GM10266 (cell line): ENCODE data around the gene TAGAP.
A peak's percentile ranks its signal among the peaks of the same experiment; 100 is the strongest.

Experiments
- DNase-seq: peaks from one replicate; pipeline ENCODE4 v3.0.0; 2012; ENCODE audit errors: extremely low spot score
- TF ChIP-seq, protein P1 (sequence below): IDR thresholded peaks from 2 replicates; pipeline ENCODE4 v1.5.1; 2012; ENCODE audit warnings: mild to moderate bottlenecking, low read depth; ENCODE audit not compliant: control insufficient read depth, insufficient read depth; ENCODE audit errors: missing control alignments

TAGAP gene

DNA sequence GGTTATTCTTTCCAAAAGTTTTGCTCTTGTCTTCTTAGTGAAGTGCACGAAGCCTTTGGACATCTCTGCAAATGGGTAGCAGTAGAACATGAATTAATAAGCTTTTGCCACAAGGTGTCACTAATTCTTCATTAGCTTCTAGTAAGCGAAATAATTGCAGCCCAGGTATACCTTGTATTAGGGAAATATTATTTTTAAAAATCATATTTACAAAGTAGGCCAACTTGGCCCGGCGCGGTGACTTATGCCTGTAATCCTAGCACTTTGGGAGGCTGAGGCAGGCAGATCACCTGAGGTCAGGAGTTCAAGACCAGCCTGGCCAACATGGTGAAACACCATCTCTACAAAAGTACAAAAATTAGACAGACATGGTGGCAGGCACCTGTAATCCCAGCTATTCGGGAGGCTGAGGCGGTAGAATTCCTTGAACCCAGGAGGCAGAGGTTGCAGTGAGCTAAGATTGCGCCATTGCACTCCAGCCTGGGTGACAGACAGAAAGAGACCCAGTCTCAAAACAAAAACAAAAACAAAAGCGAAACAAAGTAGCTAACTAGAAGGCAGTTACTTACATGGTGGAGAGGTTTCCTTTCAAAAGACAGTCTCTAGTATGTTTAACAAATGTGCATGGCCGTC, 36.0 kb downstream of the TAGAP start:
- peak; percentile 52 for DNase-seq

DNA sequence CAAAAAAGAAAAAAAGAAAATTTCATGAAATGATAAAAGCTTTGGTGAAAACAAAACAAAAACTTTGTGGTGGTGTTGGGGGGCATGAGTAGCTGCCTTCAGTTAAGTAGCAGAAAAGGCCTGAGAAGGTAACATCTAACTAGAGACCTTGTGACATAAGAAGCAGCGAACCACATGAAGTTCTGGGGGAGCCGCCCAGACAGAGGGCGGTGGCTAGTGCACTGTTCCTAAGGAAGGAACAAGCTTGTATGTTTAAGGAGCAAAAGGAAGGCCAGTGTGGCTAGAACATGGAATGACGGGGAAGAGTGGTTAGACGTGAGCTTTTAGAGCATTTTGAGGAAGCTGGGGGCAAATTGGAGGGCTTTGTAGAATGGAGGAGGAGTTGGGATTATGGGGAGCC, 37.3 kb downstream of the TAGAP start:
- no peak for DNase-seq
- TF ChIP-seq, protein P1, sequence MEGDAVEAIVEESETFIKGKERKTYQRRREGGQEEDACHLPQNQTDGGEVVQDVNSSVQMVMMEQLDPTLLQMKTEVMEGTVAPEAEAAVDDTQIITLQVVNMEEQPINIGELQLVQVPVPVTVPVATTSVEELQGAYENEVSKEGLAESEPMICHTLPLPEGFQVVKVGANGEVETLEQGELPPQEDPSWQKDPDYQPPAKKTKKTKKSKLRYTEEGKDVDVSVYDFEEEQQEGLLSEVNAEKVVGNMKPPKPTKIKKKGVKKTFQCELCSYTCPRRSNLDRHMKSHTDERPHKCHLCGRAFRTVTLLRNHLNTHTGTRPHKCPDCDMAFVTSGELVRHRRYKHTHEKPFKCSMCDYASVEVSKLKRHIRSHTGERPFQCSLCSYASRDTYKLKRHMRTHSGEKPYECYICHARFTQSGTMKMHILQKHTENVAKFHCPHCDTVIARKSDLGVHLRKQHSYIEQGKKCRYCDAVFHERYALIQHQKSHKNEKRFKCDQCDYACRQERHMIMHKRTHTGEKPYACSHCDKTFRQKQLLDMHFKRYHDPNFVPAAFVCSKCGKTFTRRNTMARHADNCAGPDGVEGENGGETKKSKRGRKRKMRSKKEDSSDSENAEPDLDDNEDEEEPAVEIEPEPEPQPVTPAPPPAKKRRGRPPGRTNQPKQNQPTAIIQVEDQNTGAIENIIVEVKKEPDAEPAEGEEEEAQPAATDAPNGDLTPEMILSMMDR = no peak

More for the DNA sequence above, 36.0 kb downstream of the TAGAP start:
- TF ChIP-seq, protein P1 = peak; percentile 70

DNA sequence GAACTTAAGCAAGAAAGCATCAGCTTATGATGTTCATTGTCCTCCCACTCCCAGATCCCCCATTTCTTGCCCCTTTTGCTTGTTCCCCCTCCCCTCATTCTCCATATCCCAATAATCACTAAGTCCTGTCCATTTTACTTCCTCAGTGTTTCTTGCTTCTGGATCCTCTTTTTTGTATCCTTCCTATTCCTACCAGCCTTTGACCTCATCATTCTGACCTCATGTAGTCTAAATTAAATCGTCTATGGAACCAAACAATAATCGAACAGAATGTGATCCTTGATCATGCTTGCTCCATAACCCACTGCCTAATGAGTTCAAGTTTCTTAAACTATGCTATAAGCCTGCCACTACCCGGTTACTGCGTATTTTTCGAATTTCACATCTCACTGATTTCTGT, 39.4 kb downstream of the TAGAP start:
- no peak for DNase-seq
- TF ChIP-seq, protein P1 = no peak

DNA sequence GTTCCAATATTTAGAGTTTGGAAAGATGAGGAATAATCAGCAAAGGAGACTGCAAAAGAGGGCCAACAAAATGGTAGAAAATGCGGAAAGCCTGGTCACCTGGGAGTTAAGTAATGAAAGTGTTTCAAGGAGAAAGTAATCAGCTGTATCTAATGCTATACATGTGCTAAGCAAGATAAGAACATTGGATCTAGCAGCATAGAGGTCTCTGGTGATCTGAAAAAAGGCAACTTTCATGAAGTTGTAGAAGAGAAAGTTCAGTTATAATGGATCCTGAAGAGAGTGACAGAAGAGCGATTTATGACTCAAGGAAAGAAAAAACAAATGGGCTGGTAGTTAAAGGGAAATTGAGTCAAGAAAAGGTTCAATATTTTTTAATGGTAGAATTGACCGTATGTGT, 40.2 kb downstream of the TAGAP start:
- TF ChIP-seq, protein P1 = no peak

DNA sequence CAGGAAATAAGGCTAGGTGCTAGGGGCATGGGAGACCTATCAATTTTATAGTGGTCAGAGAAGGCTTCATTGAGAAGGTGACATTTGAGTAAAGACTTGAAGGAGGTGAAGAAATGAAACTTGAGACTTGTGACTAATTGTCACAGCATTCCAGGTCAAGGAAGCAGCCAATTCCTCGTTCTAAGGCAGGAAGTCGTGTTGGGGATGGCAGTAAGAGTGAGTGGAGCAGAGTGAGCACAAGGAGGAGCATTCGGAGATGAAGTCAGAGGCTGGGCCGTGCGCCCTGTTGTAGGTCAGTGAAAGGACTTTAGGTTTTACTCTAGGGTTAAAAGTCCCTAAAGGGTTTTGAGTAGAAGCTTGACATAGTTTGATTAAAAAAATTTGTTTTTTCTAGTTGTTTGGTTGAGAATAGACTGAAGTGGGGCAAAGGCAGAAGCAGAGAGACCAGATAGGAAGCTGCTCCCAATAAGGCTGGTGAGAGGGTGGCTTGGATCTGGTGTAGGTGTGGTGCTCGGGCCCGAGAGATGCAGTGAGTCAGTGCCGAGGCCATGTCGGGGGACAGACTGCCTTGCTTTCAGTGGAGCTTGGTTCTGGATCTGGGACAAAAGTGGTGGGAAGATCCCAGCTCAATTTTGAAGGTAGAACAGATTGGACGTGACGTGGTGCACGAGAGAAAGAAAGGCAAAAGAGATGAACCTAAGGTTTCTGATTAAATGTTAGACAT, 42.2 kb downstream of the TAGAP start:
- TF ChIP-seq, protein P1 = no peak
- DNase-seq = no peak

More for the DNA sequence above, 40.2 kb downstream of the TAGAP start:
- no peak for DNase-seq

DNA sequence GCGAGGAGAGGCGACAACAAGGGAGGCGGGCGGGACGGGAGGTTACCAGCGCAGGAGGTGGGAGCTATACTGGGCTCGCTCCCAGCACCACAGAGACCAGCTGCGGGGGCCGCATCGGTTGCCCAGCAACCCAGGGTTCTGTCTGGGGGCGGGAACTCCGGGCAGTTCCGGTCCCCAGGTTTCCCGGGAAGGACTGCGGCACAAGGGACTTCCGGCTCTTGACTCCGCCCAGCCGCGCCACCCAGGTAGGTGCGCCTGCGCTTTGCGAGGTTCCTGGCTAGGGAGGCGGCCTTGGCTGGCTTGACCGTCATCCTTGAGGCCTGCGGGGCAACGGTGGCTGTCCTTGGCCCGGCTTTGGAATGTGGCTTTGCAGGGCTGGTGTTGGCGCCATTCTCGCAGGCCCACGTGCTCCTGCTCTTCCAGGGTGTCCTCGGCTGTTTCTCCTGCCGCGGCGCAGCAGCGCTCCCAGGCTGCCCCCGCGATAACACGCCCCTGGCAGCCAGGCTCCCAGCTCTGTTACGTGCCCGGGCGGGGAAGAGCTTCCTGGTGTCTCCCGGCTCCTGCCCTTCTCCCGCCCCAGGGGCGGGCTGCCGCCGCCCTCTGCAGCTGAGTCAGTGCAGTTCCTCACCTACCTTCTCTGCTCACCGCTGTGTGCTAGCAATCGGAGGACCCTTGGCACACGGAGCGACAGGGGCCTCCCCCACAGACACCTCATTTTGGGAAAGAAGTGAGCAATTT, 45.0 kb downstream of the TAGAP start, which contains the start of gene RSPH3:
TSS of gene RSPH3 (minus strand) at position 537 of the 738 bp plus-strand sequence. CDS start 652 bp downstream, outside the sequence.
- TF ChIP-seq, protein P1 = peak; percentile 15
- peak; percentile 92 for DNase-seq
